DND-41 (cell line): ENCODE results near the gene PNISR.

Experiments used
- ATAC-seq: fragments of 200-7000 bp; cut with Tn5 transposase; 3 replicates; pipeline ENCODE4 v1.9.1; 2021; ENCODE audit warnings: low read depth; ENCODE audit not compliant: insufficient read depth
- DNase-seq: peaks from one replicate; pipeline ENCODE4 v3.0.0-alpha.2; 2020
- H2AFZ ChIP-seq: 2 replicates; pipeline ENCODE4 v1.6.0; 2012; ENCODE audit warnings: low read depth, low read length
- H3K27ac ChIP-seq: 2 replicates; pipeline ENCODE4 v1.5.1; 2012; ENCODE audit warnings: low read length, inconsistent platforms
- H3K27me3 ChIP-seq: fragments of 200-600 bp; sonication (generic); 2 replicates; pipeline ENCODE4 v1.6.0; 2012; ENCODE audit warnings: low read length, mild to moderate bottlenecking, inconsistent platforms; ENCODE audit not compliant: insufficient read depth, poor library complexity
- H3K36me3 ChIP-seq: 2 replicates; pipeline ENCODE4 v1.5.1; 2012; ENCODE audit warnings: low read length, inconsistent platforms; ENCODE audit not compliant: insufficient read depth
- H3K4me1 ChIP-seq: 2 replicates; pipeline ENCODE4 v1.5.1; 2012; ENCODE audit warnings: mild to moderate bottlenecking, low read length; ENCODE audit not compliant: insufficient read depth
- H3K4me2 ChIP-seq: 2 replicates; pipeline ENCODE4 v1.6.0; 2012; ENCODE audit warnings: mild to moderate bottlenecking, moderate library complexity, low read length, inconsistent platforms; ENCODE audit not compliant: insufficient read depth
- H3K4me3 ChIP-seq, 2 experiments: fragments of 200-600 bp in 1 of 2; shearing (Covaris generic) in 1 of 2; 2 replicates each; pipeline ENCODE4 v1.5.1; 2012 to 2016; ENCODE audit warnings: inconsistent platforms in 2 of 2, low read length in 2 of 2, mild to moderate bottlenecking in 2 of 2, low read depth in 1 of 2, moderate library complexity in 1 of 2
- H3K79me2 ChIP-seq: 2 replicates; pipeline ENCODE4 v1.6.0; 2012; ENCODE audit warnings: low read length, inconsistent platforms; ENCODE audit not compliant: insufficient read depth
- H3K9ac ChIP-seq: 2 replicates; pipeline ENCODE4 v1.6.0; 2012; ENCODE audit warnings: low read depth, mild to moderate bottlenecking, inconsistent platforms, low read length, moderate library complexity
- H3K9me3 ChIP-seq: 2 replicates; pipeline ENCODE4 v1.5.1; 2012; ENCODE audit warnings: low read length, moderate library complexity, mild to moderate bottlenecking, inconsistent platforms; ENCODE audit not compliant: insufficient read depth, severe bottlenecking
- H4K20me1 ChIP-seq: 2 replicates; pipeline ENCODE4 v1.6.0; 2012; ENCODE audit warnings: low read length; ENCODE audit not compliant: insufficient read depth
- EZH2 ChIP-seq: IDR thresholded peaks from 3 replicates; pipeline ENCODE4 v1.6.1; 2012; ENCODE audit warnings: borderline replicate concordance, low read depth, mild to moderate bottlenecking, moderate library complexity, low read length, inconsistent platforms; ENCODE audit not compliant: severe bottlenecking
- TF ChIP-seq, protein P1 (sequence below): IDR thresholded peaks from 2 replicates; pipeline ENCODE4 v1.5.1; 2012; ENCODE audit warnings: borderline replicate concordance, low read length, moderate library complexity, mild to moderate bottlenecking; ENCODE audit not compliant: poor library complexity, severe bottlenecking; ENCODE audit errors: extremely low read depth

Gene PNISR

DNA sequence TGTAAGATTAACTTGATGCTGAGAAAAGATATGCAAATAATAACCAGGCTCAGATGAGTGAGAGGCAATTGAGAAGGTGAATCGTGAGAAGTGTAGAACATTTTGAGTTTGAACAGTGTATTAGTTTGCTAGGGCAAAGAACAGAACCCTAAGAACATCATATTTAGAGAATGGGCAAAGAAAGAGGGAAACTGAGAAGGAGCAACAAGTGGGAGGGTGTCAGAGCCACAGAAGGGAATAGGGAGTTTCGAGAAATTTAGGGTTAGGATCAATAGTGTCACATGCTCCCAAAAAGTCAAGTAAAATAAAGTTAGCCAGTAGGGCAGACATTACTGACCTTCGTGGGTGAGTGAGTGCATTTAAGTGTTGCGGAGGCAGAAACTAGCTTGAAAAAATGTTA lies 70.1 kb downstream of the PNISR start:
- Histone ChIP-seq H3K79me2 (no peaks in the 10 kb centered on the region), H2AFZ (no peak overlapping the region), H4K20me1 (no peaks in the 10 kb centered on the region), H3K4me2 (no peak overlapping the region), H3K4me1 (no peaks in the 10 kb centered on the region), H3K36me3 (no peaks in the 10 kb centered on the region), H3K9me3 (no peaks in the 10 kb centered on the region), H3K4me3 (no peak overlapping the region), H3K27ac (no peak overlapping the region), H3K9ac (no peak overlapping the region), H3K27me3 (no peaks in the 10 kb centered on the region)
- DNase-seq (no peak), ATAC-seq (no peak)
- TF ChIP-seq, protein P1, sequence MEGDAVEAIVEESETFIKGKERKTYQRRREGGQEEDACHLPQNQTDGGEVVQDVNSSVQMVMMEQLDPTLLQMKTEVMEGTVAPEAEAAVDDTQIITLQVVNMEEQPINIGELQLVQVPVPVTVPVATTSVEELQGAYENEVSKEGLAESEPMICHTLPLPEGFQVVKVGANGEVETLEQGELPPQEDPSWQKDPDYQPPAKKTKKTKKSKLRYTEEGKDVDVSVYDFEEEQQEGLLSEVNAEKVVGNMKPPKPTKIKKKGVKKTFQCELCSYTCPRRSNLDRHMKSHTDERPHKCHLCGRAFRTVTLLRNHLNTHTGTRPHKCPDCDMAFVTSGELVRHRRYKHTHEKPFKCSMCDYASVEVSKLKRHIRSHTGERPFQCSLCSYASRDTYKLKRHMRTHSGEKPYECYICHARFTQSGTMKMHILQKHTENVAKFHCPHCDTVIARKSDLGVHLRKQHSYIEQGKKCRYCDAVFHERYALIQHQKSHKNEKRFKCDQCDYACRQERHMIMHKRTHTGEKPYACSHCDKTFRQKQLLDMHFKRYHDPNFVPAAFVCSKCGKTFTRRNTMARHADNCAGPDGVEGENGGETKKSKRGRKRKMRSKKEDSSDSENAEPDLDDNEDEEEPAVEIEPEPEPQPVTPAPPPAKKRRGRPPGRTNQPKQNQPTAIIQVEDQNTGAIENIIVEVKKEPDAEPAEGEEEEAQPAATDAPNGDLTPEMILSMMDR: no peak
- no peak for TF ChIP-seq EZH2

DNA sequence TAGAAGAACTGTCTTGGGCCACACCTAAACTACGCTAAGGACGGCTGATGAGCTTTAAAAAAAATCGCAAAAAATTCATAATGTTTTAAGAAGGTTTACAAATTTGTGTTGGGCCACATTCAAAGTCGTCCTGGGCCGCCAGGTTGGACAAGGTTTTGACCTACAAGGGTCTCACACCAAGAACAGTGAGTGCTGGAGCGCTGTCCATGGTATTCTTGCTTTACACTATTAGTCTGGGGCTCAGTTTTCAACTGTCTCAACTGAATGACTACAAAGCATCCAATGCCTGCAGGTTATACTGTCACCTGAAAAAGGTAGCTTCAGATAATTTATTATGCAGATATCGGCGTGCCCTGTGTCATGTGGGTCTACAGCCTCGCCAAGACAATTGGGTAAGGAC lies 72.0 kb downstream of the PNISR start:
- no peaks in the 10 kb centered on the region for H3K79me2 ChIP-seq
- no peak overlapping the region for H3K27ac ChIP-seq
- no peak overlapping the region for H2AFZ ChIP-seq
- TF ChIP-seq EZH2: no peak
- TF ChIP-seq, protein P1: no peak
- no peaks in the 10 kb centered on the region for H3K4me1 ChIP-seq
- no peaks in the 10 kb centered on the region for H3K27me3 ChIP-seq
- no peak for DNase-seq
- no peaks in the 10 kb centered on the region for H4K20me1 ChIP-seq
- no peak overlapping the region for H3K9ac ChIP-seq
- no peak overlapping the region for H3K4me2 ChIP-seq
- no peak overlapping the region for H3K4me3 ChIP-seq
- peak; percentile 50; the same call in 1 of the 3 replicates for ATAC-seq
- H3K9me3 ChIP-seq: no peaks in the 10 kb centered on the region
- H3K36me3 ChIP-seq: no peaks in the 10 kb centered on the region

GRCh38 chr6:99350573-99350972 lies 74.5 kb downstream of the PNISR start:
- H3K27me3 ChIP-seq: no peaks in the 10 kb centered on the region
- no peak overlapping the region for H2AFZ ChIP-seq
- no peak for DNase-seq
- no peaks in the 10 kb centered on the region for H3K79me2 ChIP-seq
- no peak for ATAC-seq
- no peaks in the 10 kb centered on the region for H3K9me3 ChIP-seq
- H3K9ac ChIP-seq: no peak overlapping the region
- no peaks in the 10 kb centered on the region for H3K4me1 ChIP-seq
- no peak overlapping the region for H3K27ac ChIP-seq
- no peaks in the 10 kb centered on the region for H4K20me1 ChIP-seq
- H3K36me3 ChIP-seq: no peaks in the 10 kb centered on the region
- H3K4me2 ChIP-seq: no peak overlapping the region
- no peak overlapping the region for H3K4me3 ChIP-seq
- TF ChIP-seq, protein P1: no peak
- TF ChIP-seq EZH2: no peak
